Neural cell (in vitro differentiated cells): Measurements from ENCODE around the gene MAML2.

Source experiments
- CTCF ChIP-seq: fragments of 450-650 bp; IDR thresholded peaks from 2 replicates; pipeline ENCODE4 v1.5.1; 2014; ENCODE audit warnings: antibody characterized with exemption, mild to moderate bottlenecking, moderate library complexity; ENCODE audit not compliant: poor library complexity, severe bottlenecking
- EP300 ChIP-seq: fragments of 450-650 bp; conservative IDR thresholded peaks from 2 replicates; pipeline ENCODE4 v1.6.1; 2014; ENCODE audit warnings: antibody characterized with exemption, mild to moderate bottlenecking, moderate library complexity; ENCODE audit not compliant: poor library complexity, severe bottlenecking
- EZH2 ChIP-seq: fragments of 200-600, 300-800 bp; shearing (Covaris generic), sonication (generic); IDR thresholded peaks from 2 replicates; pipeline ENCODE4 v1.6.1; 2014; ENCODE audit warnings: antibody characterized with exemption, low read length, borderline replicate concordance, mild to moderate bottlenecking; ENCODE audit not compliant: insufficient read depth, poor library complexity, severe bottlenecking
- POLR2AphosphoS5 ChIP-seq: IDR thresholded peaks from 2 replicates; pipeline ENCODE4 v1.6.1; 2012

DNA sequence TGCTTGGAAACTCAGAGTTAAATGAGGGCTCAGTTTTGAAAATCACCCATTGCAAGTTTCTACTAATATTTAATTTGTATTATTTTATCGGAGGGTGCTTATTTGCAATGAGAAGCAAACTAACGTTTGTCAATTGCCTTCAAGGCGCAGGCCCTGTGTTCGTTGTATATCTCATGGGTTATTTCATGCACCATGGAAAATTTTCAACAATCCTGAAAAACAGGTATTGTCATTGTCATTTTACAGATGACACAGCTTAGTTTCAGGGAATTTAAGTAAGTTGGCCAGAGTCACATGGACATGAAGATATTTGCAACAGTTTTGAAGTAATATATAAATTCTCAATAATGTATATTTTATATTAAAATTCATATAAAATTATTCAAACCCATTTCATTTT is 261.4 kb downstream of the MAML2 start:
- TF ChIP-seq CTCF: no peak
- TF ChIP-seq EZH2: no peak
- no peak for TF ChIP-seq POLR2AphosphoS5
- TF ChIP-seq EP300: no peak
